GM18502 (cell line): ENCODE data around the gene YIPF1.
A peak's percentile ranks its signal among the peaks of the same experiment; 100 is the strongest.
"Not testable (repeated sequence)": the region's sequence is repeated elsewhere in the genome, so short reads cannot be mapped to it uniquely, and the experiment has no call there.

Experiments used
- ATAC-seq: cut with Tn5 transposase; IDR thresholded peaks from one replicate; pipeline ENCODE4 v1.9.1; 2021; ENCODE audit warnings: mild to moderate bottlenecking; ENCODE audit not compliant: unreplicated experiment, poor library complexity

The YIPF1 gene

GRCh38 chr1:53850082-53850673 is 39.4 kb downstream of the YIPF1 start:
- no peak for ATAC-seq

- no peak for ATAC-seq
Measured at GRCh38 chr1:53847980-53848379, 41.6 kb downstream of the YIPF1 start.

- ATAC-seq, result no peak
Measured at GRCh38 chr1:53842347-53842746, 47.2 kb downstream of the YIPF1 start.

- no peak for ATAC-seq
Measured at GRCh38 chr1:53838654-53838974, 51.0 kb downstream of the YIPF1 start.

DNA sequence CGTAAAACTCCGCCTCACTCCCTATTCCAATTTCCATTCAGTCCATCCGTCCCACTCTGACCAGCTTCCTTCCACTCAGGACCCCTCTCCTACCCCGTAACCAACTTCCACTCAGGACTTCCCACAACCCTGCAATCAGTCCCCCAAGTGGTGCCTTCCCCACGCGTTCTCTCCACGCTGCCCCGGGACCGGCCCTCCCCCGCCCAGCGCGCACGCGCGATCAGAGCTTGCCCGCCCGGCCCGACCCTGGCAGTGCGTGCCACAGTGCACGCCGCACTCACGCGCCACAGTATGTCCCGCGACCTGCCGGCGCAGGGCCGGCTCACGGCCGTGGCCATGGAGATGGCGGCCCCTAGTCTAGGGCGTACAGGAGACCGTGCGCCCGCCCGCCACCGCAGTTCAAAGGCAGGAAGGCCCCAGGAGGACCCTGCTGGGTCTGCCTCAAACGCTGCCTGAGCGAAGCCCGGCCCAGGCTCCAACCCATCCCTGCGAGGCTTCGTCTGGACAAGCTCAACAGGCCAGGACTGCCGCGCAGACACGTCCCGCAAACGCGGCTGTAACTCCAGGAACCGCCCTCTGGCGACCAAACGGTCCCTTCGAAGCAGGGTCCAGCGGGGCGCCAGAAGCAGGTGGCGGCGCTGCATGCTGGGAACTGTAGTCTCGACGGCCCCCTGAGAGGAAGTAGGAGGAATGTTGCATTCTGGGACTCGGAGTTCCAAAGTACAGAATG is 51.5 kb downstream of the YIPF1 start, which contains the start of gene NDC1:
Gene NDC1, minus strand, starts transcription at position 373 of the 730 bp plus-strand sequence. Its CDS starts 35 bp downstream, at position 338.
- ATAC-seq, result peak; percentile 85

GRCh38 chr1:53837646-53837923 is 52.0 kb downstream of the YIPF1 start:
- ATAC-seq, result no peak

DNA sequence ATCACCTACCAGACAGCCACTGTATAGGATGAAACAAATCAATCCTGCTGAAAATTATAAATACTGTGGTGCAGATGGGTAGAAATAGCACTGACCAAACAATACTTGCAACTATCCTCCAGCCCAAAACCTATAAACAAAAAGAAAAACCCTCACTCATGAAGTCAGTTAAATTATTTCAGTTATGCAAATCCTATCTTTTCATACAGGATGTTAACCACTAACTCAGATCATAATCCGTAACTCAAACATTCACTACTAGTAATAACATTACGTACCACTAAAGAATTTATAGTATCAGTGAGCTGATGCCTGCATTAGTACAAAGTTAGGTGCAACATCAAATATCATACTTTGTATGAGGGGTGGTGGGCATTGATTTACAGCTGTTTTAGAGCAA is 54.1 kb downstream of the YIPF1 start:
- no peak for ATAC-seq

DNA sequence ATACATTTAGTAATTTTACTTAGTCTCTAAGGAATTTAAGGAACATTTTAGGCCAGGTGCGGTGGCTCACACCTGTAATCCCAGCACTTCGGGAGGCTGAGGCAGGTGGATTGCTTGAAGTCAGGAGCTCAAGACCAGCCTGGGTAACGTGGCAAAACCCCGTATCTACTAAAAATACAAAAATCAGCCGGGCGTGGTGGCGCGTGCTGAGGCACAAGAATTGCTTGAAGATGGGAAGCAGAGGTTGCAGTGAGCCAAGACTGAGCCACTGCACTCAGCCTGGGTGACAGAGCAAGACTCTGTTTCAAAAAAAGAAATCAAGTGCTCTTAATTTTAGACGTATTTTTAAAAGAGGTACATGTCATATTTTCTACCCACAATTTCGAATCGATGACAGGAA is 54.8 kb downstream of the YIPF1 start:
- no peak for ATAC-seq

GRCh38 chr1:53833393-53833792 is 56.2 kb downstream of the YIPF1 start:
- ATAC-seq, result no peak

DNA sequence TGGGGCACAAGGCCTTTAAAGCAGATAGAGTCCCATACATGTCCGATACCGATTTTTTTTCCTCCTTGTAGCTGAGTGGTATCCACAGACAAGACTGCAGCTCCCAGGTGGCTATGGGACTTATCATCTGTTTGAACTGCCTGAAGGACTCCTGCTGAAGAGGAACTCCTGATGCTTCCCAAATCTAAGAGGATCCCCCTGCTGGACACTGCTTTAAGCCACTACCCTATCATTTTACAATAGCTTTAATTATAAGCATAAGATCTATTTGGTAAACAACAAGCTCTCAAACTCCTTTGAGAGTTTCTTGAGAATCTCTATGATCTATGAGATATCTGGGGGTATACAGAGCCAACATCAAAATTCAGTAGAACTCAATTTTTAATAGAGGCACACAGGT is 63.2 kb downstream of the YIPF1 start:
- ATAC-seq, result no peak

GRCh38 chr1:53825306-53825705 is 64.3 kb downstream of the YIPF1 start:
- no peak for ATAC-seq

DNA sequence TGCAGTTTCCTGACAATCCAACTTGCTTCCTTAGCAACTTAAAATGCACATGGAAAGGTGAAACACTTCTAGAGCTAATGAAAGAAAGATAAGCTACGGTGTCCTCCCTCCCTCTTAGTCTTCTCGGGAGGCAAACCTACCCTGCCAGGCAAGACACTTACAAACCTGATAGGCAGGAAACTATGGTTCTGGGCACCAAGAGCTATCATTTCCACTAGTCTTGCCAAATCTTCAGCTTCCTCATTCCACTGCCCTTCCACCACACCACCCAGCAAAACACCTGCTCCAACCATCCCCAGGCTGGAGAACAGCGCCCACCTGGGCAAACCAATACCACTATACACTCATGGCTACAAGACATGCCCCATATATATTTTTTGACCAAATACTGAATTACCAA is 66.7 kb downstream of the YIPF1 start:
- no peak for ATAC-seq

DNA sequence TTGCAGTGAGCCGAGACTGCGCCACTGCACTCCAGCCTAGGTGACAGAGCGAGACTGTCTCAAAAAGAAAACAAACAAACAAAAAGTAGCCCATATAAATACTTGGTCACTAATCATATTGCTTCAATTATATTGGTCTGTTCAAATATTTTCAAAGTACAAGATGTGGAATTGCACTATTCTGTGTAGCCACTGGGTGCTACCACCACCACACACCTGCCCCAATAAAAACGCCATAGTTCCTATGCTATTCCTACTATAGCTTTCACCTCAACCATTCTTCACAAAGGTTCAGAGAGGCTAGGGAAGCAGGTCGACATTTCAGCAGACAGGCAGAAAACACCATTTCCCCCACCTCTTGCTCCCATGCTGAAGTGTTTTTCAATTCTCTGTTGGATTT is 68.2 kb downstream of the YIPF1 start:
- no peak for ATAC-seq

- ATAC-seq, result no peak
Measured at GRCh38 chr1:53819387-53819786, 70.2 kb downstream of the YIPF1 start.

- ATAC-seq, result not testable (repeated sequence)
Measured at GRCh38 chr1:53816584-53816983, 73.0 kb downstream of the YIPF1 start.

DNA sequence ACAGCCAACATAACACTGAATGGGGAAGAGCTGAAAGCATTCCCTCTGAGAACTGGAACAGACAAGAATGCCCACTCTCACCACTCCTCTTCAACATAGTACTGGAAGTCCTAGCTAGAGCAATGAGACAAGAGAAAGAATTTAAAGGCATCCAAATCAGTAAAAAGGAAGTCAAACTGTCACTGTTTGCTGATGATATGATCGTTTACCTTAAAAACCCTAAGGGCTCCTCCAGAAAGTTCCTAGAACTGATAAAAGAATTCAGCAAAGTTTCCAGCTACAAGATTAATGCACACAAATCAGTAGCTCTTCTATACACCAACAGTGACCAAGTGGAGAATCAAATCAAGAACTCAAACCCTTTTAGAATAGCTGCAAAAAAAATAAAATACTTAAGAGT is 74.1 kb downstream of the YIPF1 start:
- ATAC-seq, result not testable (repeated sequence)

- ATAC-seq, result no peak
Measured at GRCh38 chr1:53811414-53811851, 78.2 kb downstream of the YIPF1 start.

DNA sequence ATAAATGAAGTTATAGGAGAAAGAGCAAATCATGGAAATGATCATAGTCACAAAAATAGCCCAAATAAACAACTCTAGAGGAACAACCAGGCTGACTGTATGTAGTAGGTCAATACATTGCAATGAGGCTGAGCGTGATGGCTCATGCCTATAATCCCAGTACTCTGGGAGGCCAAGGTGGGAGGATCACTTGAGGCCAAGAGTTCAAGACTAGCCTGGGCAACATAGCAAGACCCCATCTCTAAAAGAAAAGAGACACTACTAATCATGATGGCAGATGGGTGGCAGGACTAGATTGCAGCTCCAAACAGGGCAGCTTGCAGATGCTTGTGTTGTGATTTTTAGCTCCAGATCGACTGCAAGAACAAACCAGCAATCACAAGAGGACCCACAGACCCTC is 79.1 kb downstream of the YIPF1 start:
- ATAC-seq, result no peak

GRCh38 chr1:53810007-53810406 is 79.6 kb downstream of the YIPF1 start:
- ATAC-seq, result no peak

GRCh38 chr1:53807916-53808315 is 81.7 kb downstream of the YIPF1 start:
- no peak for ATAC-seq

DNA sequence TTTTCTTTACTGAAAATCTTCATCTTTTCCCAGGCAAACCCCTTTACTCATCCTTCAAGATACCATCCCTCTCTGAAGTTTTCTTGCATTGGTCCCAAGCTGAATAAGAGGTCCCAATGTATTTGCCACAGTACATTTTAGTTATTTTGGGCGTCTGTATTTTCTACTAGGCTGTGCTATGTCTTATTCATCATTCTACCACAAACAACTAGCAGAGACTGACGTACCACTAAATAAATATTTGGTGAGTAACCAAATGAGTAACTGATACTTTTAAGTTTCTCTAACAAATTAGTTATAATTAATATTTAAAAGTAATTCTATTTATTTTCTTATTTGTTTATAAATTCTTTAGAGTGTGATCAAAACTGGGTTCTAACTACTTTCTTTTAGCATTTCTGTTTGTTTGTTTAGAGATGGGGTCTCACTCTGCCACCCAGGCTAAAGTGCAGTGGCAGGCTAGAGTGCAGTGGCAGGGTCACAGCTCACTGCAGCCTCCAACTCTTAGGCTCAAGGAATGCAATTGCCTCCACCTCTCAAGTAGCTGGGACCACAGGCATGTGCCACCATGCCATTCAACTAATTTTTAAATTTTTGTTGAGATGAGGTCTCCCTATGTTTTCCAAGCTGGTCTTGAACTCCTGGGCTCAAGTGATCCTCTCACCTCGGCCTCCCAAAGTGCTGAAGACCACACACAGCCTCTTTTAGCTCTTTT is 84.6 kb downstream of the YIPF1 start:
- ATAC-seq, result no peak

DNA sequence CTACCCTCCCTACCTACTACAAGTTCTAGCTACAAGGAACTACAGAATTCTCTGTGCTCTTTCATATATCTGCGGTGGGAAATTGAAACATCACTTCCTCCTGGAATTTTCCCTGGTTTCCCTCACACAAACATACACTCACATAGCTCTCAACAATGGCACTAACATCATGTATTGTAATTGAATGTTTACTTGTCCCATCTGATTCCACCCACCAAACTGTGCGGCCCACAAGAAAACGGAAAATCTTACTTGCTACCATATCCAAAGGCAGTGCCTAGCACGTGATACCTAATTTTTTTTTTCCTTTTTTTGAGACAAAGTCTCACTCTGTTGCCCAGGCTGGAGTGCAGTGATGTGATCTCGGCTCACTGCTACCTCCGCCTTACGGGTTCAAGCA is 85.4 kb downstream of the YIPF1 start:
- no peak for ATAC-seq
